H9 (cell line): Measurements from ENCODE around the gene PLCH2. TPM values are rescaled to one million over a fixed set of nuclear protein-coding genes. Genes with fewer than 3 reads are reported as not detected.

ENCODE experiments used
- DNase-seq: peaks from one replicate; pipeline ENCODE4 v3.0.0-alpha.2; 2017
- H2AFZ ChIP-seq: one replicate; pipeline ENCODE4 v1.6.1; 2013; ENCODE audit warnings: mild to moderate bottlenecking, low read length, control low read depth, moderate library complexity
- H2AK5ac ChIP-seq: 2 replicates; pipeline ENCODE4 v1.6.1; 2013; ENCODE audit warnings: low read length, control low read depth, mixed read lengths; ENCODE audit not compliant: insufficient read length
- H2BK120ac ChIP-seq: one replicate; pipeline ENCODE4 v1.6.1; 2013; ENCODE audit warnings: low read depth, mild to moderate bottlenecking, low read length, control low read depth, inconsistent platforms; ENCODE audit not compliant: poor library complexity, severe bottlenecking
- H2BK12ac ChIP-seq: 2 replicates; pipeline ENCODE4 v1.6.1; 2013; ENCODE audit warnings: low read length, control low read depth, mixed read lengths, low read depth; ENCODE audit not compliant: insufficient read length
- H2BK15ac ChIP-seq: 2 replicates; pipeline ENCODE4 v1.6.1; 2013; ENCODE audit warnings: low read depth, low read length, control low read depth
- H2BK20ac ChIP-seq: one replicate; pipeline ENCODE4 v1.6.1; 2013; ENCODE audit warnings: low read depth, mild to moderate bottlenecking, low read length, control low read depth, inconsistent platforms; ENCODE audit not compliant: poor library complexity, severe bottlenecking
- H2BK5ac ChIP-seq: 2 replicates; pipeline ENCODE4 v1.6.1; 2013; ENCODE audit warnings: low read length, control low read depth, mixed read lengths; ENCODE audit not compliant: insufficient read length
- H3K14ac ChIP-seq: 2 replicates; pipeline ENCODE4 v1.6.1; 2013; ENCODE audit warnings: low read length, control low read depth; ENCODE audit not compliant: insufficient read depth
- H3K18ac ChIP-seq: 2 replicates; pipeline ENCODE4 v1.6.1; 2013; ENCODE audit warnings: low read depth, mild to moderate bottlenecking, mixed read lengths, low read length, control low read depth; ENCODE audit not compliant: insufficient read length
- H3K23ac ChIP-seq: 2 replicates; pipeline ENCODE4 v1.6.1; 2013; ENCODE audit warnings: low read length, control low read depth, mixed read lengths, low read depth; ENCODE audit not compliant: insufficient read length
- H3K23me2 ChIP-seq: 2 replicates; pipeline ENCODE4 v1.6.1; 2013; ENCODE audit warnings: low read depth, mild to moderate bottlenecking, mixed read lengths, low read length, control low read depth; ENCODE audit not compliant: insufficient read length, poor library complexity, severe bottlenecking
- H3K27ac ChIP-seq: 2 replicates; pipeline ENCODE4 v1.5.1; 2013; ENCODE audit warnings: low read length, control low read depth, mixed read lengths, low read depth; ENCODE audit not compliant: insufficient read length
- H3K27me3 ChIP-seq: 2 replicates; pipeline ENCODE4 v1.6.1; 2013; ENCODE audit warnings: low read length, control low read depth, inconsistent platforms; ENCODE audit not compliant: insufficient read depth
- H3K4ac ChIP-seq: 2 replicates; pipeline ENCODE4 v1.6.1; 2013; ENCODE audit warnings: low read depth, mild to moderate bottlenecking, control low read depth, inconsistent platforms, low read length, moderate library complexity
- H3K4me1 ChIP-seq: 2 replicates; pipeline ENCODE4 v1.6.1; 2013; ENCODE audit warnings: low read length, control low read depth, inconsistent platforms; ENCODE audit not compliant: insufficient read depth
- H3K4me2 ChIP-seq: 2 replicates; pipeline ENCODE4 v1.6.1; 2013; ENCODE audit warnings: low read length, control low read depth, mixed read lengths; ENCODE audit not compliant: insufficient read length, insufficient read depth
- H3K56ac ChIP-seq: 2 replicates; pipeline ENCODE4 v1.6.1; 2013; ENCODE audit warnings: low read depth, mild to moderate bottlenecking, mixed read lengths, low read length, control low read depth; ENCODE audit not compliant: insufficient read length
- H3K79me1 ChIP-seq: 2 replicates; pipeline ENCODE4 v1.6.1; 2013; ENCODE audit warnings: low read depth, mild to moderate bottlenecking, moderate library complexity, low read length, control low read depth, inconsistent platforms; ENCODE audit not compliant: insufficient read depth, poor library complexity, severe bottlenecking
- H3K79me2 ChIP-seq: 2 replicates; pipeline ENCODE4 v1.6.1; 2013; ENCODE audit warnings: low read length, control low read depth, inconsistent platforms; ENCODE audit not compliant: insufficient read depth
- H3K9ac ChIP-seq: 2 replicates; pipeline ENCODE4 v1.6.1; 2013; ENCODE audit warnings: low read length, control low read depth, mixed read lengths; ENCODE audit not compliant: insufficient read length; ENCODE audit errors: extremely low read depth
- H3K9me3 ChIP-seq: one replicate; pipeline ENCODE4 v1.6.1; 2013; ENCODE audit warnings: low read depth, low read length, inconsistent platforms; ENCODE audit not compliant: control insufficient read depth
- H3T11ph ChIP-seq: one replicate; pipeline ENCODE4 v1.6.1; 2013; ENCODE audit warnings: mild to moderate bottlenecking, low read length, control low read depth, inconsistent platforms
- H4K20me1 ChIP-seq: one replicate; pipeline ENCODE4 v1.6.1; 2013; ENCODE audit not compliant: control insufficient read depth, insufficient read length, insufficient read depth
- H4K5ac ChIP-seq: 2 replicates; pipeline ENCODE4 v1.6.1; 2013; ENCODE audit warnings: low read depth, mild to moderate bottlenecking, mixed read lengths, low read length, control low read depth; ENCODE audit not compliant: insufficient read length
- H4K8ac ChIP-seq: replicated peaks from 2 replicates; pipeline ENCODE4 v1.6.1; 2013; ENCODE audit warnings: low read length, control low read depth, mixed read lengths, low read depth; ENCODE audit not compliant: insufficient read length
- H4K91ac ChIP-seq: 2 replicates; pipeline ENCODE4 v1.6.1; 2013; ENCODE audit warnings: low read depth, mild to moderate bottlenecking, moderate library complexity, mixed read lengths, low read length, control low read depth; ENCODE audit not compliant: insufficient read length
- H3K27ac Mint-ChIP-seq, 3 experiments: 2 replicates in 2 of 3; 3 replicates in 1 of 3; pipeline ENCODE4 v1.8.0; 2020 to 2021; ENCODE audit warnings: mixed read lengths in 3 of 3, mild to moderate bottlenecking in 1 of 3, moderate library complexity in 1 of 3
- H3K27me3 Mint-ChIP-seq: 2 replicates; pipeline ENCODE4 v1.8.0; 2021; ENCODE audit warnings: low read depth, mild to moderate bottlenecking, moderate library complexity, mixed read lengths
- H3K36me3 Mint-ChIP-seq, 3 experiments: 2 replicates in 2 of 3; 3 replicates in 1 of 3; pipeline ENCODE4 v1.8.0; 2020 to 2021; ENCODE audit warnings: low read depth in 3 of 3, mixed read lengths in 3 of 3; ENCODE audit not compliant: insufficient read depth in 1 of 3
- H3K4me1 Mint-ChIP-seq, 2 experiments: 2 replicates each; pipeline ENCODE4 v1.8.0; 2020; ENCODE audit warnings: mixed read lengths in 2 of 2
- H3K4me3 Mint-ChIP-seq, 2 experiments: 2 replicates in 1 of 2; 3 replicates in 1 of 2; pipeline ENCODE4 v1.8.0; 2020 to 2021; ENCODE audit warnings: mild to moderate bottlenecking in 2 of 2, mixed read lengths in 2 of 2, moderate library complexity in 1 of 2
- H3K9me3 Mint-ChIP-seq, 2 experiments: 2 replicates in 1 of 2; 3 replicates in 1 of 2; pipeline ENCODE4 v1.8.0; 2020; ENCODE audit warnings: mild to moderate bottlenecking in 2 of 2, mixed read lengths in 2 of 2, moderate library complexity in 1 of 2
- CTCF ChIP-seq: fragments of 200-600 bp; sonication (generic); conservative IDR thresholded peaks from 3 replicates; pipeline ENCODE4 v1.8.0; 2021; ENCODE audit warnings: antibody characterized with exemption, mild to moderate bottlenecking
- WGBS: extraction: QIAGEN DNeasy Blood & Tissue Kit; methylation state at CpG from one replicate; pipeline ENCODE4 v1.1.7; 2013; ENCODE audit warnings: missing lambda C conversion rate, low lambda C conversion rate, mixed read lengths; ENCODE audit not compliant: insufficient read length; ENCODE audit errors: extremely low coverage; 5-methylcytosine and 5-hydroxymethylcytosine counted together
- total RNA-seq: library from RNA; stranded (reverse); gene quantifications from 2 replicates; pipeline ENCODE4 v1.2.1, GENCODE V29; 2021

Gene PLCH2
- total RNA-seq, 1 experiment from 2014 or later = 0.09 TPM

DNA sequence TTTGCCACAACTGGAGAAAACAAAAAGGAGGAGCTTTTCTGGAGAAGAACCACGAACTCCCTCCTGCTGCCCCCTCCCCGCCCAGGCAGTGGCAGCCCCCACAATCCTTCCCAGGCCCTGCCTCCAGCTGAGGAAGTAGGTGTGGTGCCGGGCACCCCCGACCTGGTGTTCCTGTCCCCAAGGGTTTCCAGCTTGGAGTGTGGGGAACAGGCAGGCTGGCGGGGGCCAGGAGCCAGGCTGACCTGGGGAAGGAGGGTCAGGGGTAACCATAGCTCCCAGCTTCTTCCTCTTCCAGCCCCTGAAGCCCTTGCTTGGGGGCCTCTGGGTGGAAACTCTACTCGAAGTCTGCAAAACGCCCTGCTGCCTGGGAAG lies 58.2 kb downstream of the PLCH2 start:
- Histone ChIP-seq H3T11ph (no peak overlapping the region), H3K27me3 (peaks cover 22% of the 10 kb centered on the region; the same call in 1 of the 2 replicates), H2BK15ac (no peak overlapping the region), H2AFZ (no peak overlapping the region), H3K56ac (no peak overlapping the region), H3K14ac (no peak overlapping the region), H2BK120ac (no peak overlapping the region), H3K4me1 (no peaks in the 10 kb centered on the region), H3K4ac (no peak overlapping the region), H4K20me1 (peaks cover 3% of the 10 kb centered on the region), H3K79me2 (no peaks in the 10 kb centered on the region), H3K23me2 (no peaks in the 10 kb centered on the region), H2BK12ac (no peak overlapping the region), H2BK20ac (no peak overlapping the region), H3K23ac (no peak overlapping the region), H4K91ac (no peak overlapping the region), H3K9ac (no peak overlapping the region), H3K27ac (no peak overlapping the region), H2BK5ac (no peak overlapping the region), H3K79me1 (no peaks in the 10 kb centered on the region), H4K5ac (no peak overlapping the region), H4K8ac (no peak overlapping the region), H3K9me3 (no peaks in the 10 kb centered on the region), H2AK5ac (no peak overlapping the region), H3K18ac (no peak overlapping the region), H3K4me2 (no peak overlapping the region)
- TF ChIP-seq CTCF = no peak
- Mint-ChIP-seq H3K4me1 (peaks cover 10 to 22% of the 10 kb centered on the region in 2 experiments), H3K36me3 (no peaks in the 10 kb centered on the region), H3K27me3 (peaks cover 97% of the 10 kb centered on the region), H3K27ac (no peak overlapping the region), H3K4me3 (no peak overlapping the region), H3K9me3 (peaks cover 0 to 3% of the 10 kb centered on the region in 2 experiments; a peak in 2 of 5 replicates)
- no CpG with 5 or more reads among the region's 7 CpGs for whole genome bisulfite sequencing
- DNase-seq = no peak
